HepG2 (cell line): ENCODE data around the gene AK3. TPM values are rescaled to one million over a fixed set of nuclear protein-coding genes. Genes with fewer than 3 reads are reported as not detected.

Source experiments
- POLR2A ChIP-seq, 2 experiments: IDR thresholded peaks; 2 replicates each; pipeline ENCODE4 v1.6.1; 2011; ENCODE audit warnings: low read depth in 2 of 2, low read length in 2 of 2, mild to moderate bottlenecking in 1 of 2, moderate library complexity in 1 of 2; ENCODE audit not compliant: insufficient read depth in 1 of 2
- SRSF4 ChIP-seq: fragments of 200-400 bp; formaldehyde crosslinking; IDR thresholded peaks from one replicate; pipeline ENCODE4 v1.6.1; 2018; ENCODE audit warnings: mild to moderate bottlenecking, low read depth, low read length, moderate library complexity; ENCODE audit not compliant: poor library complexity, severe bottlenecking
- STAT5B ChIP-seq: sonication (generic); formaldehyde crosslinking; IDR thresholded peaks from 2 replicates; pipeline ENCODE4 v1.4.0; 2020; ENCODE audit warnings: missing genetic modification reagents
- ZNF264 ChIP-seq: sonication (generic); formaldehyde crosslinking; IDR thresholded peaks from 2 replicates; pipeline ENCODE4 v1.4.0; 2020; ENCODE audit warnings: missing genetic modification reagents
- polyA plus RNA-seq, 8 experiments: library from polyadenylated mRNA; depleted of rRNA in 3 of 8; stranded (reverse) in 7 of 8; unstranded in 1 of 8; fragments of >200 nt; fragmentation: Illumina TruSeq in 4 of 8; extraction: Trizol in 4 of 8; gene quantifications; 2 replicates each; pipeline versions ENCODE4 v1.2.1 to v1.2.3, GENCODE V29; 2011 to 2016; ENCODE audit warnings: low read depth in 4 of 8, missing spikeins in 1 of 8, mixed read lengths in 1 of 8; ENCODE audit not compliant: insufficient read depth in 1 of 8
- total RNA-seq, 5 experiments: library from RNA; depleted of rRNA; stranded (reverse); fragments of >200 nt; fragmentation: Illumina TruSeq; extraction: Trizol; gene quantifications; 2 replicates each; pipeline ENCODE4 v1.2.3, GENCODE V29; 2016; ENCODE audit warnings: low read depth in 1 of 5
- TF ChIP-seq, protein P1 (sequence below): sonication (generic); formaldehyde crosslinking; IDR thresholded peaks from 2 replicates; pipeline ENCODE4 v1.4.0; 2020; ENCODE audit warnings: mild to moderate bottlenecking, missing genetic modification reagents

The AK3 gene
- total and polyA plus RNA-seq, 2 of the 13 experiments (the other 11 are each of a cell fraction or from before 2014, with no cell fraction given), result 76.8 to 109 TPM

DNA sequence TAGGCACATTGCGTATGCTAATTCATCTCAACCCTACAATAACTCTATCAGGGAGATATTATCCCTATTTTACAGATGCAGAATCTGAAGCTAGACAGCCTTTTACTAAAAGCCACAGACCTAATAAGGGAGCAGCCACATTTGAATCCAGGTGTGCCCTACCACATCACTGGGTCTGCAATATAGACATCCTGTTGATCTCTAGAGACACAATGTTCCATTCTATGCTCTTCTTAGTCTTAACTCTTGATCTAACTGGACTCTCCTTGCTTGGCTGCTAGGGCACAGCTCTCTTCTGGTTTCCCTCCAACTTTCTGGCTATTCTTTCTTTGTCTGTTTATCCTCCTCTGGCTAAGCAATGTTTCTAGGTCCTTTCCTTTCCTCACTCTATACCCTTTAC is 73.3 kb downstream of the AK3 start (continued):
- TF ChIP-seq, protein P1, sequence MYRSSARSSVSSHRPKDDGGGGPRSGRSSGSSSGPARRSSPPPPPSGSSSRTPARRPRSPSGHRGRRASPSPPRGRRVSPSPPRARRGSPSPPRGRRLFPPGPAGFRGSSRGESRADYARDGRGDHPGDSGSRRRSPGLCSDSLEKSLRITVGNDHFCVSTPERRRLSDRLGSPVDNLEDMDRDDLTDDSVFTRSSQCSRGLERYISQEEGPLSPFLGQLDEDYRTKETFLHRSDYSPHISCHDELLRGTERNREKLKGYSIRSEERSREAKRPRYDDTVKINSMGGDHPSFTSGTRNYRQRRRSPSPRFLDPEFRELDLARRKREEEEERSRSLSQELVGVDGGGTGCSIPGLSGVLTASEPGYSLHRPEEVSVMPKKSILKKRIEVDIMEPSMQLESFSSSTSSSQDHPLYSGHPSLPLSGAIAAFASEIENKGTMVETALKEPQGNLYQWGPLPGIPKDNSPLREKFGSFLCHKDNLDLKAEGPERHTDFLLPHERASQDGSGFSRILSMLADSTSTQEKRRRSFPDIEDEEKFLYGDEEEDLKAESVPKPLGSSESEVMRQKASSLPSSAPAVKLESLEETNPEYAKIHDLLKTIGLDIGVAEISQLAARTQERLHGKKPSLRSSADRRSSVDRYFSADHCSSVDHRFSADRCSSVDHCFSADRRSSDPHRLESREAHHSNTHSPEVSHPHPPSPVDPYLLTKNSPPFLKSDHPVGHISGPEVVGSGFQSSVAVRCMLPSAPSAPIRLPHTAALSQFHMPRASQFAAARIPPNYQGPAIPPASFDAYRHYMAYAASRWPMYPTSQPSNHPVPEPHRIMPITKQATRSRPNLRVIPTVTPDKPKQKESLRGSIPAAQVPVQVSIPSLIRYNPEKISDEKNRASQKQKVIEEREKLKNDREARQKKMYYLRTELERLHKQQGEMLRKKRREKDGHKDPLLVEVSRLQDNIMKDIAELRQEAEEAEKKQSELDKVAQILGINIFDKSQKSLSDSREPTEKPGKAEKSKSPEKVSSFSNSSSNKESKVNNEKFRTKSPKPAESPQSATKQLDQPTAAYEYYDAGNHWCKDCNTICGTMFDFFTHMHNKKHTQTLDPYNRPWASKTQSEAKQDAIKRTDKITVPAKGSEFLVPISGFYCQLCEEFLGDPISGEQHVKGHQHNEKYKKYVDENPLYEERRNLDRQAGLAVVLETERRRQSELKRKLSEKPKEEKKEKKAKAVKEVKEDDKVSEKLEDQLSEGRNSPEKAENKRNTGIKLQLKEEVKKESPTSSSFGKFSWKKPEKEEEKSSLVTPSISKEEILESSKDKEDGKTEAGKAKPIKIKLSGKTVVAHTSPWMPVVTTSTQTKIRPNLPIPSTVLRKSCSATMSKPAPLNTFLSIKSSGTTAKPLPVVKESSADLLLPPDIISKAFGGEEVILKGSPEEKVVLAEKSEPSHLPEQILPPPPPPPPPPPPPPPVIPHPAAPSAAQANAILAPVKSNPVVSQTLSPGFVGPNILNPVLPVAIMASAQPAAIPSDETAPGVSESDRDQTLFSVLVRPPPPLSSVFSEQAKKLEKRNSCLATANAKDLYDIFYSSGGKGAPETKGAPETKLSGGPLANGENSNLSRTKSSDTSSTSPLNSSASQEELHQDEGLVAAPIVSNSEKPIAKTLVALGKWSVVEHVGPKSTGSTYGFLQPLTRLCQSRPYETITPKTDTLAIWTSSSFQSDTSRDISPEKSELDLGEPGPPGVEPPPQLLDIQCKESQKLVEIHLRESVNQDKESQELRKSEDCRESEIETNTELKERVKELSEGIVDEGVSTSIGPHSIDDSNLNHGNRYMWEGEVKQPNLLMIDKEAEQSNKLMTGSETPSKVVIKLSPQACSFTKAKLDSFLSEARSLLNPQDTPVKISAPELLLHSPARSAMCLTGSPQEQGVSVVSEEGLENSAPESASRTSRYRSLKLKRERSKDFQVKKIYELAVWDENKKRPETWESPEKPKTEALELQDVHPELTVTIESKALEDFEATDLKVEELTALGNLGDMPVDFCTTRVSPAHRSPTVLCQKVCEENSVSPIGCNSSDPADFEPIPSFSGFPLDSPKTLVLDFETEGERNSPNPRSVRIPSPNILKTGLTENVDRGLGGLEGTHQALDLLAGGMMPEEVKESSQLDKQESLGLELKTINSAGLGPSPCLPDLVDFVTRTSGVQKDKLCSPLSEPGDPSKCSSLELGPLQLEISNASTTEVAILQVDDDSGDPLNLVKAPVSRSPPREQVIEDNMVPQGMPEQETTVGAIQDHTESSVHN (CRISPR knock-in tag), result no peak
- no peak for TF ChIP-seq POLR2A (IDR thresholded peaks at IDR 0.05; ENCODE audit: insufficient read depth in 1 of 2, low read depth in 2 of 2, low read length in 2 of 2)
- no peak for TF ChIP-seq STAT5B (CRISPR knock-in tag)
- no peak for TF ChIP-seq SRSF4
- no peak for TF ChIP-seq ZNF264 (CRISPR knock-in tag)
